ENCODE measurements around the gene CST8.

- TF ChIP-seq EZH2 (IDR thresholded peaks at IDR 0.05; ENCODE audit: low read length): no peak
- TF ChIP-seq CTCF (optimal IDR thresholded peaks at IDR 0.05 in 1 of 3, IDR thresholded peaks at IDR 0.05 in 1 of 3, conservative IDR thresholded peaks at IDR 0.05 in 1 of 3; ENCODE audit: extremely low read depth in 1 of 3, insufficient read depth in 2 of 3, low read length in 3 of 3): no peak
Measured at GRCh38 chr20:23520185-23520584, 29.3 kb downstream of the CST8 start.

Measured in keratinocyte (primary cell).